Keratinocyte (primary cell): ENCODE measurements around the gene SIPA1L2.

Experiments used
- CTCF ChIP-seq, 3 experiments: IDR thresholded peaks in 1 of 3; conservative IDR thresholded peaks in 1 of 3; optimal IDR thresholded peaks in 1 of 3; 2 replicates in 2 of 3; 3 replicates in 1 of 3; pipeline versions ENCODE3 to v1.5.1; 2011; ENCODE audit warnings: low read length in 3 of 3, mild to moderate bottlenecking in 3 of 3, moderate library complexity in 2 of 3, control low read depth in 1 of 3, inconsistent platforms in 1 of 3; ENCODE audit not compliant: insufficient read depth in 2 of 3; ENCODE audit errors: extremely low read depth in 1 of 3
- EZH2 ChIP-seq: IDR thresholded peaks from one replicate; pipeline ENCODE4 v1.6.1; 2012; ENCODE audit warnings: inconsistent platforms, mild to moderate bottlenecking, low read length, moderate library complexity

- TF ChIP-seq CTCF (optimal IDR thresholded peaks at IDR 0.05 in 1 of 3, IDR thresholded peaks at IDR 0.05 in 1 of 3, conservative IDR thresholded peaks at IDR 0.05 in 1 of 3; ENCODE audit: extremely low read depth in 1 of 3, insufficient read depth in 2 of 3, low read length in 3 of 3) (no peak), EZH2 (no peak)
These were observed 31.1 kb downstream of the SIPA1L2 start for GRCh38 chr1:232598837-232599177.
